Neural cell (in vitro differentiated cells): ENCODE results near the gene ZNF335. TPM values are rescaled to one million over a fixed set of nuclear protein-coding genes. Genes with fewer than 3 reads are reported as not detected.

Source experiments
- H2AFZ ChIP-seq: fragments of 200-600, 300-800 bp; sonication (generic), shearing (Covaris generic); 2 replicates; pipeline ENCODE4 v1.6.0; 2014; ENCODE audit warnings: low read depth, mild to moderate bottlenecking, antibody characterized with exemption, low read length, moderate library complexity
- H3F3A ChIP-seq: fragments of 200-600 bp; shearing (Covaris generic); 2 replicates; pipeline ENCODE4 v1.6.1; 2016; ENCODE audit warnings: mild to moderate bottlenecking, moderate library complexity, mixed read lengths, antibody characterized with exemption, low read length; ENCODE audit not compliant: insufficient read depth, poor library complexity, severe bottlenecking
- H3K27ac ChIP-seq: fragments of 200-600, 300-800 bp; sonication (generic), shearing (Covaris generic); 2 replicates; pipeline ENCODE4 v1.5.1; 2014; ENCODE audit warnings: mild to moderate bottlenecking, low read length, moderate library complexity
- H3K27me3 ChIP-seq: fragments of 300-800, 200-600 bp; sonication (generic), shearing (Covaris generic); 2 replicates; pipeline ENCODE4 v1.6.0; 2014; ENCODE audit warnings: mild to moderate bottlenecking, low read depth, low read length, moderate library complexity; ENCODE audit not compliant: insufficient read depth
- H3K36me3 ChIP-seq: fragments of 300-800, 200-600 bp; sonication (generic), shearing (Covaris generic); 2 replicates; pipeline ENCODE4 v1.5.1; 2014; ENCODE audit warnings: mild to moderate bottlenecking, antibody characterized with exemption, low read length, moderate library complexity; ENCODE audit not compliant: insufficient read depth
- H3K4me2 ChIP-seq: fragments of 300-800, 200-600 bp; sonication (generic), shearing (Covaris generic); 2 replicates; pipeline ENCODE4 v1.6.0; 2014; ENCODE audit warnings: mild to moderate bottlenecking, low read length
- H3K4me3 ChIP-seq: fragments of 300-800, 200-600 bp; sonication (generic), shearing (Covaris generic); 2 replicates; pipeline ENCODE4 v1.5.1; 2014; ENCODE audit warnings: mild to moderate bottlenecking, low read length, moderate library complexity
- H3K79me2 ChIP-seq: fragments of 200-600 bp; shearing (Covaris generic); replicated peaks from 2 replicates; pipeline ENCODE4 v1.6.0; 2014; ENCODE audit warnings: mild to moderate bottlenecking, low read length, moderate library complexity; ENCODE audit not compliant: insufficient read depth
- H3K9ac ChIP-seq: fragments of 300-800, 200-600 bp; sonication (generic), shearing (Covaris generic); 2 replicates; pipeline ENCODE4 v1.6.1; 2016; ENCODE audit warnings: mild to moderate bottlenecking, low read length, mixed read lengths
- H3K9me2 ChIP-seq: fragments of 200-600 bp; shearing (Covaris generic); 2 replicates; pipeline ENCODE4 v1.6.1; 2016; ENCODE audit warnings: mild to moderate bottlenecking, low read length, mixed read lengths; ENCODE audit not compliant: insufficient read depth
- H3K9me3 ChIP-seq: fragments of 200-600, 300-800 bp; sonication (generic), shearing (Covaris generic); 2 replicates; pipeline ENCODE4 v1.6.1; 2016; ENCODE audit warnings: mild to moderate bottlenecking, mixed run types, low read length, moderate library complexity, mixed read lengths
- H4K20me1 ChIP-seq: fragments of 200-600 bp; shearing (Covaris generic); 2 replicates; pipeline ENCODE4 v1.6.1; 2016; ENCODE audit warnings: mild to moderate bottlenecking, mixed run types; ENCODE audit not compliant: insufficient read depth
- EP300 ChIP-seq: fragments of 450-650 bp; conservative IDR thresholded peaks from 2 replicates; pipeline ENCODE4 v1.6.1; 2014; ENCODE audit warnings: antibody characterized with exemption, mild to moderate bottlenecking, moderate library complexity; ENCODE audit not compliant: poor library complexity, severe bottlenecking
- EZH2 ChIP-seq: fragments of 200-600, 300-800 bp; shearing (Covaris generic), sonication (generic); IDR thresholded peaks from 2 replicates; pipeline ENCODE4 v1.6.1; 2014; ENCODE audit warnings: antibody characterized with exemption, low read length, borderline replicate concordance, mild to moderate bottlenecking; ENCODE audit not compliant: insufficient read depth, poor library complexity, severe bottlenecking
- MXI1 ChIP-seq: fragments of 450-650 bp; conservative IDR thresholded peaks from 2 replicates; pipeline ENCODE4 v1.6.1; 2014; ENCODE audit warnings: antibody characterized with exemption, mild to moderate bottlenecking; ENCODE audit not compliant: poor library complexity, severe bottlenecking
- POLR2AphosphoS5 ChIP-seq: IDR thresholded peaks from 2 replicates; pipeline ENCODE4 v1.6.1; 2012
- RAD21 ChIP-seq: fragments of 450-650 bp; conservative IDR thresholded peaks from 2 replicates; pipeline ENCODE4 v1.6.1; 2014; ENCODE audit warnings: antibody characterized with exemption, mild to moderate bottlenecking, moderate library complexity
- SMC3 ChIP-seq: fragments of 450-650 bp; conservative IDR thresholded peaks from 2 replicates; pipeline ENCODE4 v1.6.1; 2014; ENCODE audit warnings: antibody characterized with exemption, mild to moderate bottlenecking, moderate library complexity; ENCODE audit not compliant: poor library complexity
- TAF1 ChIP-seq: IDR thresholded peaks from 2 replicates; pipeline ENCODE4 v1.6.1; 2012; ENCODE audit warnings: low read depth
- polyA plus RNA-seq: library from polyadenylated mRNA; depleted of rRNA; stranded (reverse); fragments of >200 nt; gene quantifications from 2 replicates; pipeline ENCODE4 v1.2.3, GENCODE V29; 2014
- TF ChIP-seq, protein P1 (sequence below): IDR thresholded peaks from 2 replicates; pipeline ENCODE4 v1.6.1; 2012; ENCODE audit warnings: borderline replicate concordance
- TF ChIP-seq, protein P2 (sequence below): fragments of 450-650 bp; IDR thresholded peaks from 2 replicates; pipeline ENCODE4 v1.5.1; 2014; ENCODE audit warnings: antibody characterized with exemption, mild to moderate bottlenecking, moderate library complexity; ENCODE audit not compliant: poor library complexity, severe bottlenecking

ZNF335 gene
- polyA plus RNA-seq, 1 donor from 2014 or later, result 12.8 TPM

DNA sequence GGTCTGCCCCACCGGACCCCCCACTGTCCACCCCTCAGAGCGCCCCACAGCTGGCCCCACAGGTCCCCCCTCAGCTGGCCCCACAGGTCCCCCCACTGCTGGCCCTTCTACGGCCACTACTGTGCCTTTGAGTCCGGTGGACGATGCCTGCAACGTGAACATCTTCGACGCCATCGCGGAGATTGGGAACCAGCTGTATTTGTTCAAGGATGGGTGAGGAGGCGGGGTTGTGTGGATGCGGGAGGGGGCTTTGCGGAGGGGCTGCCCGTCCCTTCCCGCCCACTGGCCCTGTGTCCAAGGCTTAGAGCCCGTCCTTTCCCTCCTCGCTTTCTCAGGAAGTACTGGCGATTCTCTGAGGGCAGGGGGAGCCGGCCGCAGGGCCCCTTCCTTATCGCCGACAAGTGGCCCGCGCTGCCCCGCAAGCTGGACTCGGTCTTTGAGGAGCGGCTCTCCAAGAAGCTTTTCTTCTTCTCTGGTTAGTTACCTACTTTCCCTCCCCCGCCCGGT is 41.4 kb upstream of the ZNF335 start:
- Histone ChIP-seq H3K36me3 (no peaks in the 10 kb centered on the region), H3K79me2 (no peaks in the 10 kb centered on the region), H3F3A (no peaks in the 10 kb centered on the region), H2AFZ (no peak overlapping the region), H3K27me3 (peaks cover 15% of the 10 kb centered on the region), H3K4me3 (no peak overlapping the region), H3K4me2 (no peak overlapping the region), H4K20me1 (no peaks in the 10 kb centered on the region), H3K9me3 (no peaks in the 10 kb centered on the region), H3K9me2 (no peaks in the 10 kb centered on the region), H3K9ac (no peak overlapping the region), H3K27ac (no peak overlapping the region)
- TF ChIP-seq, protein P1, sequence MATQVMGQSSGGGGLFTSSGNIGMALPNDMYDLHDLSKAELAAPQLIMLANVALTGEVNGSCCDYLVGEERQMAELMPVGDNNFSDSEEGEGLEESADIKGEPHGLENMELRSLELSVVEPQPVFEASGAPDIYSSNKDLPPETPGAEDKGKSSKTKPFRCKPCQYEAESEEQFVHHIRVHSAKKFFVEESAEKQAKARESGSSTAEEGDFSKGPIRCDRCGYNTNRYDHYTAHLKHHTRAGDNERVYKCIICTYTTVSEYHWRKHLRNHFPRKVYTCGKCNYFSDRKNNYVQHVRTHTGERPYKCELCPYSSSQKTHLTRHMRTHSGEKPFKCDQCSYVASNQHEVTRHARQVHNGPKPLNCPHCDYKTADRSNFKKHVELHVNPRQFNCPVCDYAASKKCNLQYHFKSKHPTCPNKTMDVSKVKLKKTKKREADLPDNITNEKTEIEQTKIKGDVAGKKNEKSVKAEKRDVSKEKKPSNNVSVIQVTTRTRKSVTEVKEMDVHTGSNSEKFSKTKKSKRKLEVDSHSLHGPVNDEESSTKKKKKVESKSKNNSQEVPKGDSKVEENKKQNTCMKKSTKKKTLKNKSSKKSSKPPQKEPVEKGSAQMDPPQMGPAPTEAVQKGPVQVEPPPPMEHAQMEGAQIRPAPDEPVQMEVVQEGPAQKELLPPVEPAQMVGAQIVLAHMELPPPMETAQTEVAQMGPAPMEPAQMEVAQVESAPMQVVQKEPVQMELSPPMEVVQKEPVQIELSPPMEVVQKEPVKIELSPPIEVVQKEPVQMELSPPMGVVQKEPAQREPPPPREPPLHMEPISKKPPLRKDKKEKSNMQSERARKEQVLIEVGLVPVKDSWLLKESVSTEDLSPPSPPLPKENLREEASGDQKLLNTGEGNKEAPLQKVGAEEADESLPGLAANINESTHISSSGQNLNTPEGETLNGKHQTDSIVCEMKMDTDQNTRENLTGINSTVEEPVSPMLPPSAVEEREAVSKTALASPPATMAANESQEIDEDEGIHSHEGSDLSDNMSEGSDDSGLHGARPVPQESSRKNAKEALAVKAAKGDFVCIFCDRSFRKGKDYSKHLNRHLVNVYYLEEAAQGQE, result no peak
- TF ChIP-seq RAD21, result no peak
- TF ChIP-seq TAF1, result no peak
- no peak for TF ChIP-seq MXI1
- no peak for TF ChIP-seq EP300
- TF ChIP-seq, protein P2, sequence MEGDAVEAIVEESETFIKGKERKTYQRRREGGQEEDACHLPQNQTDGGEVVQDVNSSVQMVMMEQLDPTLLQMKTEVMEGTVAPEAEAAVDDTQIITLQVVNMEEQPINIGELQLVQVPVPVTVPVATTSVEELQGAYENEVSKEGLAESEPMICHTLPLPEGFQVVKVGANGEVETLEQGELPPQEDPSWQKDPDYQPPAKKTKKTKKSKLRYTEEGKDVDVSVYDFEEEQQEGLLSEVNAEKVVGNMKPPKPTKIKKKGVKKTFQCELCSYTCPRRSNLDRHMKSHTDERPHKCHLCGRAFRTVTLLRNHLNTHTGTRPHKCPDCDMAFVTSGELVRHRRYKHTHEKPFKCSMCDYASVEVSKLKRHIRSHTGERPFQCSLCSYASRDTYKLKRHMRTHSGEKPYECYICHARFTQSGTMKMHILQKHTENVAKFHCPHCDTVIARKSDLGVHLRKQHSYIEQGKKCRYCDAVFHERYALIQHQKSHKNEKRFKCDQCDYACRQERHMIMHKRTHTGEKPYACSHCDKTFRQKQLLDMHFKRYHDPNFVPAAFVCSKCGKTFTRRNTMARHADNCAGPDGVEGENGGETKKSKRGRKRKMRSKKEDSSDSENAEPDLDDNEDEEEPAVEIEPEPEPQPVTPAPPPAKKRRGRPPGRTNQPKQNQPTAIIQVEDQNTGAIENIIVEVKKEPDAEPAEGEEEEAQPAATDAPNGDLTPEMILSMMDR, result no peak
- TF ChIP-seq SMC3, result no peak
- TF ChIP-seq EZH2, result no peak
- TF ChIP-seq POLR2AphosphoS5, result no peak

DNA sequence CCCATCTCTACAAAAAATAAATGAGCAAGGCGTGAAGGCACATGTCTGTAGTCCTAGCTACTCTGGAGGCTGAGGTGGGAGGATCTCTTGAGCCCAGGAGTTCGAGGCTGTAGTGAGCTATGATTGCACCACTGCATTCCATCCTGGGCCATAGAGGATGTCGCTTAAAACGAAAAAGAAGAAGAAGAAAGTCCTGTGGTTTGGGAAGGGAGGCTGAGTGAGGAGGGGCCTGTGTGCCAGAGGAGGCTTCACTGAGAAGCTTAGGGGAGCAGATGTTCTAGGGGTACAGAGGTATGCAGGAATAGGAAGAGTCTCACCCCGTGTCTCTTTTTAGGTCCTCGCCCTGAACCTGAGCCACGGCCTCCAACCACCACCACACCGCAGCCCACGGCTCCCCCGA is 40.9 kb upstream of the ZNF335 start:
- Histone ChIP-seq H3K27ac (no peak overlapping the region), H3K27me3 (peaks cover 15% of the 10 kb centered on the region), H2AFZ (no peak overlapping the region), H3K9me3 (no peaks in the 10 kb centered on the region), H3F3A (no peaks in the 10 kb centered on the region), H3K79me2 (no peaks in the 10 kb centered on the region), H3K36me3 (no peaks in the 10 kb centered on the region), H4K20me1 (no peaks in the 10 kb centered on the region), H3K9me2 (no peaks in the 10 kb centered on the region), H3K4me2 (no peak overlapping the region), H3K9ac (no peak overlapping the region), H3K4me3 (no peak overlapping the region)
- TF ChIP-seq, protein P2, result no peak
- TF ChIP-seq TAF1 (no peak), SMC3 (no peak), MXI1 (no peak), EZH2 (no peak), RAD21 (no peak), EP300 (no peak), POLR2AphosphoS5 (no peak)
- TF ChIP-seq, protein P1, result no peak
